Brain pericyte (primary cell): ENCODE data around the gene IARS1.

ENCODE experiments used
- DNase-seq: peaks from one replicate; pipeline ENCODE4 v3.0.0-alpha.2; 2012; ENCODE audit warnings: low read depth, low spot score

Gene IARS1

GRCh38 chr9:92295827-92296258, 2.3 kb upstream of the IARS1 start:
- DNase-seq, result no peak

DNA sequence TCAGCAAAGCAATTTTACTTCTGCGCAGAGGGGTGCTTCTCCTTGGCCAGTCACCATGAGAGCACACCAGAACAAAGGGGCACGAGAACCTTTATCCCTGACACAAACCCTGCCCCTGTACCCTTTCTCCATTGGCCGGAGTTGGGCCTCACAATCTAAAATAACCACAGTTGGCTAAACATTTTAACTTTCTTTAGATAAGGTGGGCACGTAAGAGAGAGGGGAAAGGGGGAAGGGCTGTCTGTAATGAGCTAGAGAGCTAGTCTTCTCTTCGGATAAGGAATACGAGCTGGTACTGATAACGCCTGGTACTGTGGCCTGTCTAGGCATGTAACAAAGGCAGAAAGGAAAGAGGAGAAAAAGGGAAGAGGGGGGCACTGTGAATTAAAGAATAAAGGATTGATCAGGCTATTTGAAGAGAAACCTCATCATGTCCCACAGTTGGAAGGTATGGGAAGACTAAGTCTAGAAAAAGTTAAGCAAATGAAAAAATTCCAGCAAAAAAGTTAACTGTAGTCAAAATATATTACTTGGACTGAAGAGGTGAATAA, 1.8 kb upstream of the IARS1 start:
- no peak for DNase-seq

DNA sequence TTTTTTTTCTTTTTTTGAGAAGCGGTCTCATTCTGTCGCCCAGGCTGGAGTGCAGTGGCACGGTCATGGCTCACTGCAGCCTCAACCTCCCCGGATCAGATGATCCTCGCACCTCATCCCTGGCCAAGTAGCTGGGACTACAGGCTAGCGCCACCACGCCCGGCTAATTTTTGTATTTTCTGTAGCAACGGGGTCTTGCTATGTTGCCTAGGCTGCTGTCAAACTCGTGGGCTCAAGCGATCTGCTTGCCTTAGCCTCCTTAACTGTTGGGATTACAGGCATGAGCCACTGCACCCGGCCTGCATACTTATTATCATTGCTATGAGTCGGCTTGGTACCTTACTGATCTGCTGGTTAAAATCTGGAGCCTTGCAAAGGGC, 790 bp upstream of the IARS1 start:
- no peak for DNase-seq

- DNase-seq, result no peak
These were observed 482 bp downstream of the IARS1 start for GRCh38 chr9:92293075-92293354.

DNA sequence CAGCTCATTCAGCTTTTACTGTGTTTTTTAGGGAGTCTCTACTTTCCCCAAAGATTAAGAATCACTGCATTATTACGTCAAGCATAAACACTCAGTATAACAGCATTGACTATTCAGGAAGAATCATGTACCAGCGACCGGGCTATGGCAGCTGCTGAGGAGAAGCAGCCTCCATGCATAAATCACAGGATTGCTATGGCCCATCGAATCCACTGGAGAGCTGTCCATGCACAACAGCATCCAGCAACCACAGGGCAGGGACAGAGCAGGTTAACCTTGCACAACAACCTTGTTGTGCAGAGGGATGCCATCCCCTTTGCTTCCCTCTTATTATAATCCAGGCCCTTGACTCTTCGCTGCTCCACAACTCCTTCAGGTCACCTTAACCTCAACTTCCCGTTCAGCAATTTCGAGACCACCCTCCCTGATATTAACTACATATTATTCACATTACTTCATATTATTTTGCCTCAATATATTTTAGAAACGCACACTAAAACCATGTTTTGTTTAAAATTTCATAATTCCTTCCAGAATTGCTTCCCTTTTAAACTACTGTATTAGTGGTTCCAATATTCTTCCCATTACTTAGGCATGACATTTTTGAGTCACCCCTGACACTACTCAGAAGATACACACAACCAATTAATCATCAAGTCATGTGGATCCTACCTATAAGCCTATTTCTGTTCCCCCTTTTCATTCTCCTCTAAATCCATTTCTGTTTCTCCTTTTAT, 991 bp downstream of the IARS1 start:
- no peak for DNase-seq

DNA sequence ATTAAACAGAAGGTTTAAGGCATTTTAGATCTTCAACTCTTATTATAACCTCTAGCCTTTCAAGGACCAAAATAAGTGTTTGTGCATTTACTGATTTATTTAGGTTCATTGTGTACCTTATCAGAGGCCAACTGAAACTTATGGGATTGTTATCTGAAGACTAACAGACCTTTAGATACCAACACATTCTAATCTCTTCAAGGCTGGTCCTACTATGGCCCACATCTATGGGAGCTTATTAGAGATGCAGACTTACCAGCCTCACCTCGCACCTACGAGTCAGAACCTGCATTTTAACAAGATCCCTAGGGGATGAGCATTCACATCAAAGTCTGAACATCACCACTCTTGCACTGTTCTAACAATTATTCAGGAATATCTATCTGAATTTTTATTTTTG, 1.9 kb downstream of the IARS1 start:
- no peak for DNase-seq

GRCh38 chr9:92290785-92291429, 2.6 kb downstream of the IARS1 start:
- no peak for DNase-seq

- DNase-seq, result no peak
These were observed 3.6 kb downstream of the IARS1 start for GRCh38 chr9:92289708-92290390.

GRCh38 chr9:92279302-92279701, 14.2 kb downstream of the IARS1 start:
- DNase-seq, result no peak

DNA sequence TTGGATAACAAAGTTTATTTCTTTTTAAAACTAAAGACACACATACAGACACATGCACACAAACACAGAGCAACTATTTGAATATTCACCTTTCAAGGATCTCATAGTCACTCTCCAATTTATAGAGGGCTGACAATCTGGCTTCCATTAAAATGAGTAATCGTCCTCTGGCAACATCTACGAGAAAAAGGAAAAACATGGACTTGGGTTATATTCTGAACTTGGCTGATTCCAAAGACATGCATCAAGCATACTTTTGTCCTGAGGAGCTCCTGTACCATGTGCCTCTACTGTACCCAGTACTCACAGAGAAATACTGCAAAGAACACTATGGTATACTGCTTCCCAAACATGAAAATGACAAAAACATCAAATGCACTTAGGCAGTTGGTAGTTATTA, 15.4 kb downstream of the IARS1 start:
- no peak for DNase-seq

DNA sequence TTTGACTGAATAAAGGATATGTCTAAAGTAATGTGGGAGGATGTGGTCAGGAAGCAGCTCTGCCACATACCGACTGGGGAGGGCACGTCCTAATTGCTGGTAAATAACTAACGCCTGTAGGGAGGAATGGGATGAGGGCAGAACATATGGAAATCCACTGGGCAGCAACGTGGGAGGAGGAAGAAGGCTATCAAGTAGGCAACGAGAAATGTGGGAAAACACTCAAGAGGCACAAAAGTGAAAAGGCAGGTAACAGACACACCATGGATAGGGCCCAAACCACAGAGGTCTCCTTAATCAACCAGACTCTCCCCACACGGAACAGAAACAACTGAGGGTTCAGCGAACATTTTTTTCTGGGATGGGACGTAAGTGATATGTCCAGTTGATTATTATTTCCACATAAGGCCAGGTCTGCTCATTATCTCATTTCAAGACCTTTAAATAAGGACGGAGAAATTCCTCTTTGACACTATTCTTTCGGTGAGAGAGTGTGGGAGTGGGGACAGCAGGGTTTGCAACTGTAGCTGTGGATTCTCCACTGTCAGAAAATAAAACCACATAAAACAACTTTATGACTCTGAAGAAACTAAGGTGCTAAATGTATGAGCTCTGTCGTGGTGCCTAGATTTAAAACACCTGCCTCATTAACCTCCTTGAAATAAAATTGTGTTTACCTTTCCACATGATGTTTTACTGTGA, 17.0 kb downstream of the IARS1 start:
- no peak for DNase-seq

GRCh38 chr9:92275541-92275940, 18.0 kb downstream of the IARS1 start:
- no peak for DNase-seq

- DNase-seq, result no peak
These were observed 23.0 kb downstream of the IARS1 start for GRCh38 chr9:92270511-92270910.

- no peak for DNase-seq
These were observed 27.0 kb downstream of the IARS1 start for GRCh38 chr9:92266486-92266885.

- no peak for DNase-seq
These were observed 28.3 kb downstream of the IARS1 start for GRCh38 chr9:92265154-92265553.

DNA sequence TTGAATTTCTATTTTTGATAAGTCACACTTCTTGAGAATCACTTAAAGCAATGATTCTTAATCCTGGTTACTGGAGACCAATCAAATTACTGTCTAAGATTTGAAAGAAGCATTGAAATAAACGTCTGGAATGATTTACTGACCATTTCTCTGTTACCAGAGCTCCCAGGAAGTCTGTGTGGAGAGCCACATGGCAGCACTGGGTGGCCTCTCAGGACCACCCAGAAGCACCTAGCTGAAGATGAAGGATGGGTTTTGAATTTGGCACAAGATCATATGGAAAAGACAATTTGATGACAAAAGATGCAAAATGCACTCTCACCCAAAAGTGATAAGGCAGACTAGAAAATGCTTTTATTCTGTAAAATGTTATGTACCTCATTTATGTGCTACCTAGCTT, 30.4 kb downstream of the IARS1 start:
- no peak for DNase-seq

DNA sequence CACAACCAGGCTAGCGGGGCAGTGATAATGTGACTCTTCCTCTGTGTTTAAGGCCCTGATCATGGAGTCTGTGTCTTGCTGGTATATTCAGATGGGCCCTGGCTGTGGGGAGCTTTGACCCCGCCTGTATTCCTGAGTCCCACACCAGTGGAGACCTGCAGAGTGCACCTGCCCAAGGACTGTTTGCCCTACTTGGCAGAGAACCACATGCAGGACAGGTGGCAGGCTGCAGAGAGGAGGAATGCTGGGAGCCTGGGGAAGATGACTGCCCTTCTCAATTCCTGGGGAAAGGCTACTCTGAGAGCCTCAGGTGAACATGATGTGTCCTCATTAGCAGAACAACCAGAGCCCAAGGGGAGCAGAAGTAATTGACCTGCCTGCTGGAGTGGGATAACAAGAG, 36.2 kb downstream of the IARS1 start:
- DNase-seq, result no peak

- DNase-seq, result no peak
These were observed 38.8 kb downstream of the IARS1 start for GRCh38 chr9:92254381-92255337.

DNA sequence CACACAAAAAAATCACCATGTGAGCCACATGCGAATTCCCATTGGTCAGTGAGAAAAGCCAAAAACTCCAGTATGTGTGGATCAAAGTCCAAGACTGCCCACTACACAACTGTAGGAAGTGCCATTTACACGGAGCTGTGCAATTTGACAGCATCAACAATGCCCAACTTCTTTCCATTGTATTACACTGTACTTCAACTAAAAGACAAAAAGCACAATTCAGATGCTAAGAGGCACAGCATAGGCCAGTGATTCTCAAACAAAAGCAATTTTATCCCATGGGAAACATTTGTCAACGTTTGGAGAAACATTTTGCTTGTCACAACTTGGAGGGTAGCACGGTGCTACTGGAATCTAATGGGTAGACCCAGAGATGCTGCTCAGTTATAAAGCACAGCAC, 39.8 kb downstream of the IARS1 start:
- no peak for DNase-seq

DNA sequence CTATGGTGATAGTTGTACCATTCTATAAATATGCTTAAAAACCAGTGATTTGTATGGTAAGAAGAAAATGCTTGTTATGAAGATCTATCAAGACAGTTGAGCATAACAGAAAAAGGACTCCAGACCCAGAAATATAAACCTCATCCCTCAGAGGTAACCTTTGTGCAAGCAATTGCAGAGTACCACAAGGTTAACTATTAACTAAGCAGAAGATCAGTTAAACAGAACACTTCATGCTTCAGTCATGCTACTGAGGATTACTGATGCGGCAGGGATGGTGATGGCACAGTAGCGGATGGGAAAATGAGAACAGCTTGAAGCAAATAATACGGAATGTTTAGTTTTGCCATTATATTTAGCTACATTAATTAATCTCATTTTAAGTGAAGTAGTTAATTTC, 45.5 kb downstream of the IARS1 start:
- no peak for DNase-seq

GRCh38 chr9:92247296-92247695, 46.2 kb downstream of the IARS1 start:
- peak; percentile 41 for DNase-seq
